Measurements from ENCODE around the gene CUEDC1.

CUEDC1 gene

DNA sequence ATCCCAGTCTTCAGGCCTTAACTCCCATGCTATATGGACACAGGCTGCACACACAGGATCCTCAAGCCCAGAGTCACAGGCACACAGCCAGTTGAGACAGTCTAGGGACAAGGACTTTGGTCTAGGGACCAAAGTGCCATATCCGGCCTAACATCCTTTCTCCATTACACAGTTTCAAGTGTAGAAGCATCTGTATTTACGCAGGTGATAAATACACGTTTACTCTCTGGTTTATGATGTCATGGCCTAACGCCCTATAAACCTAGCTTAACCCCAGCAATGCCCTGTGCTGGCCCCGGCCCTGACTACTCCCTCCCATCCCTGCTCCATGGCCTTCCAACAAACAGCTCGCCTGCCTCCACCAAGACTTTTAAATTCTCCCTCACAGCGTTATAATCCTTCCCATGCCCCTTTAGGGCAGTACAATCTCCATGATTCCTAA is 17.1 kb downstream of the CUEDC1 start:
- no peak overlapping the region for H3K4me3 ChIP-seq (ENCODE audit: control insufficient read depth, low read depth, low read length)
- TF ChIP-seq CTCF (conservative IDR thresholded peaks at IDR 0.05; ENCODE audit: control insufficient read depth, insufficient read depth, low read depth, low read length): no peak
- no peak for DNase-seq (ENCODE audit: low read depth)

DNA sequence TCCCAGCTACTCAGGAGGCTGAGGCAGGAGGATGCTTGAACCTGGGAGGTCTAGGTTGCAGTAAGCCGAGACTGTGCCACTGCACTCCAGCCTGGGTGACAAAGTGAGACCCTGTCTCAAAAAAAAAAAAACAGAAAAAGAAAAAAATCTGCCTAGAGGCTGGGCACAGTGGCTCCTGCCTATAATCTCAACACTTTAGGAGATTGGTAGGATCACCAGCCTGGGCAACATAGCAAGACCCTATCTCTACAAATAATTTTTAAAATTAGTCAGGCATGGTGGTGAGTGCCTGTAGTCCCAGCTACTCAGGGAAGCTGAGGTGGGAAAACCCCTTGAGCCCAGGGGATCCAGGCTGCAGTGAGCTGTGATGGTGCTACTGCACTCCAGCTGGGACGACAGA is 17.7 kb downstream of the CUEDC1 start:
- H3K4me3 ChIP-seq (ENCODE audit: control insufficient read depth, low read depth, low read length): no peak overlapping the region
- TF ChIP-seq CTCF (conservative IDR thresholded peaks at IDR 0.05; ENCODE audit: control insufficient read depth, insufficient read depth, low read depth, low read length): no peak
- no peak for DNase-seq (ENCODE audit: low read depth)

- no peak overlapping the region for H3K4me3 ChIP-seq (ENCODE audit: control insufficient read depth, low read depth, low read length)
- peak; percentile 53 for DNase-seq (ENCODE audit: low read depth)
- no peak for TF ChIP-seq CTCF (conservative IDR thresholded peaks at IDR 0.05; ENCODE audit: control insufficient read depth, insufficient read depth, low read depth, low read length)
Measured at GRCh38 chr17:57935833-57936807, 19.1 kb downstream of the CUEDC1 start.

GRCh38 chr17:57931488-57932137 is 23.6 kb downstream of the CUEDC1 start:
- no peak overlapping the region for H3K4me3 ChIP-seq (ENCODE audit: control insufficient read depth, low read depth, low read length)
- no peak for DNase-seq (ENCODE audit: low read depth)
- no peak for TF ChIP-seq CTCF (conservative IDR thresholded peaks at IDR 0.05; ENCODE audit: control insufficient read depth, insufficient read depth, low read depth, low read length)

DNA sequence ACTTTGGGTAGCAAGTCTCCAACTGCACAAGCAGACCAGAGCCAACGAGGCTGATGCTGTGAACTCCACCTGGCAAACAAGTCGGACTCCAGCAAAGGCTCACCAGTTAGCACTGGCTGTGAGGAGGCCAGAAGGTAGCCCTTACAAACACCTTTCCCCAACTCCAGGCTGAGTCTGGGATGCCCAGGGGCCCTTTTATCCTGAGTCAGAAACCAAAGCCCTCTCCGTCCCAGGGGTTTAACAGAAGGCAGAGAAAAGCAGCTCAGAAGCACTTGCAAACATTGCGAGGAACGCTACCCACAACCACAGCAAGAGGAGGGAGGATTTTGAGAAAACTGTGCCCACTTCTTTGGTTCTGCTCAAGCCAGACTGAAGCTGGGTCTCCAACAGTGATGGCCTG is 25.0 kb downstream of the CUEDC1 start:
- DNase-seq (ENCODE audit: low read depth): no peak
- H3K4me3 ChIP-seq (ENCODE audit: control insufficient read depth, low read depth, low read length): no peak overlapping the region
- no peak for TF ChIP-seq CTCF (conservative IDR thresholded peaks at IDR 0.05; ENCODE audit: control insufficient read depth, insufficient read depth, low read depth, low read length)

DNA sequence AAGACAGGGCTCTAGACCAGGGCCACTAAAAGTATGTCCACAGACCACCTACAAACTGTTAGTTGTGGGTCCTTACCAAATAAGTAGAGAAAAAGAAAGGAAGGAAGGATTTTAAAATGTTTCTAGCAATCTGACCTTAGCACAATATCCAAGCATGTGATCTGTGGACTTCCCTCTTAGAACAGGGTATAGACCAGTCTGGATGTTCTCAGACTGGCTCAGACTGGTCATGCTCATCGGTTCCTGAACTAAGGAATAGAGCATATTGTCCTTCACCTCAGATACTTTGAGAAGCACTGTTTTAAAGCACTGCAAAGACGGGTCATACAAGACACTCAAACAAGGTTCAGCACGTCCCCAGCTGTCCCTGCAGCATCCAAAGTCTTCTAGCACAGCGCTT is 25.8 kb downstream of the CUEDC1 start:
- no peak overlapping the region for H3K4me3 ChIP-seq (ENCODE audit: control insufficient read depth, low read depth, low read length)
- no peak for TF ChIP-seq CTCF (conservative IDR thresholded peaks at IDR 0.05; ENCODE audit: control insufficient read depth, insufficient read depth, low read depth, low read length)
- no peak for DNase-seq (ENCODE audit: low read depth)

Measured in fibroblast of mammary gland (primary cell).